ENCODE data around the gene TMEM81. TPM values are rescaled to one million over a fixed set of nuclear protein-coding genes. Genes with fewer than 3 reads are reported as not detected.

Gene TMEM81
- total RNA-seq, 1 donor from 2014 or later: 5.8 TPM

- no peak for DNase-seq (ENCODE audit: extremely low spot score, unreplicated experiment)
- Mint-ChIP-seq H3K36me3 (no peaks in the 10 kb centered on the region), H3K4me3 (no peak overlapping the region), H3K27me3 (peaks cover 70% of the 10 kb centered on the region), H3K27ac (no peak overlapping the region), H3K9me3 (no peaks in the 10 kb centered on the region), H3K4me1 (ENCODE audit: unreplicated experiment) (no peaks in the 10 kb centered on the region)
- TF ChIP-seq CTCF (conservative IDR thresholded peaks at IDR 0.05): no peak
These were observed 35.9 kb downstream of the TMEM81 start for GRCh38 chr1:205048382-205048781.

GRCh38 chr1:205047764-205048231 lies 36.5 kb downstream of the TMEM81 start:
- H3K4me3 Mint-ChIP-seq: no peak overlapping the region
- H3K4me1 Mint-ChIP-seq (ENCODE audit: unreplicated experiment): no peaks in the 10 kb centered on the region
- H3K9me3 Mint-ChIP-seq: no peaks in the 10 kb centered on the region
- H3K27me3 Mint-ChIP-seq: peaks cover 68% of the 10 kb centered on the region
- no peak for TF ChIP-seq CTCF (conservative IDR thresholded peaks at IDR 0.05)
- H3K27ac Mint-ChIP-seq: no peak overlapping the region
- H3K36me3 Mint-ChIP-seq: no peaks in the 10 kb centered on the region
- no peak for DNase-seq (ENCODE audit: extremely low spot score, unreplicated experiment)

- Mint-ChIP-seq H3K36me3 (no peaks in the 10 kb centered on the region), H3K4me3 (no peak overlapping the region), H3K27me3 (peaks cover 78% of the 10 kb centered on the region), H3K27ac (no peak overlapping the region), H3K9me3 (no peaks in the 10 kb centered on the region), H3K4me1 (ENCODE audit: unreplicated experiment) (no peaks in the 10 kb centered on the region)
- DNase-seq (ENCODE audit: extremely low spot score, unreplicated experiment): no peak
- no peak for TF ChIP-seq CTCF (conservative IDR thresholded peaks at IDR 0.05)
These were observed 37.4 kb downstream of the TMEM81 start for GRCh38 chr1:205046870-205047269.

- TF ChIP-seq CTCF (conservative IDR thresholded peaks at IDR 0.05): no peak
- H3K36me3 Mint-ChIP-seq: no peaks in the 10 kb centered on the region
- no peaks in the 10 kb centered on the region for H3K4me1 Mint-ChIP-seq (ENCODE audit: unreplicated experiment)
- no peak for DNase-seq (ENCODE audit: extremely low spot score, unreplicated experiment)
- H3K9me3 Mint-ChIP-seq: no peaks in the 10 kb centered on the region
- no peak overlapping the region for H3K4me3 Mint-ChIP-seq
- H3K27me3 Mint-ChIP-seq: peaks cover 88% of the 10 kb centered on the region
- no peak overlapping the region for H3K27ac Mint-ChIP-seq
These were observed 39.1 kb downstream of the TMEM81 start for GRCh38 chr1:205045146-205045545.

GRCh38 chr1:205044741-205045140 lies 39.5 kb downstream of the TMEM81 start:
- H3K4me3 Mint-ChIP-seq: no peak overlapping the region
- peaks cover 90% of the 10 kb centered on the region for H3K27me3 Mint-ChIP-seq
- no peaks in the 10 kb centered on the region for H3K9me3 Mint-ChIP-seq
- no peak for DNase-seq (ENCODE audit: extremely low spot score, unreplicated experiment)
- TF ChIP-seq CTCF (conservative IDR thresholded peaks at IDR 0.05): no peak
- H3K36me3 Mint-ChIP-seq: no peaks in the 10 kb centered on the region
- H3K27ac Mint-ChIP-seq: no peak overlapping the region
- H3K4me1 Mint-ChIP-seq (ENCODE audit: unreplicated experiment): no peaks in the 10 kb centered on the region

GRCh38 chr1:205043866-205044265 lies 40.4 kb downstream of the TMEM81 start:
- Mint-ChIP-seq H3K27ac (no peak overlapping the region), H3K9me3 (no peaks in the 10 kb centered on the region), H3K4me1 (ENCODE audit: unreplicated experiment) (no peaks in the 10 kb centered on the region), H3K36me3 (no peaks in the 10 kb centered on the region), H3K27me3 (peaks cover 92% of the 10 kb centered on the region), H3K4me3 (no peak overlapping the region)
- TF ChIP-seq CTCF (conservative IDR thresholded peaks at IDR 0.05): no peak
- DNase-seq (ENCODE audit: extremely low spot score, unreplicated experiment): no peak

Measured in type B pancreatic cell (in vitro differentiated cells).